K562 (cell line): Measurements from ENCODE around the gene GNG3. TPM values are rescaled to one million over a fixed set of nuclear protein-coding genes. Genes with fewer than 3 reads are reported as not detected.

ENCODE experiments used
- CSDE1 ChIP-seq, 2 experiments: fragments of 450-650 bp; IDR thresholded peaks; 2 replicates each; pipeline ENCODE4 v1.6.1; 2016; ENCODE audit warnings: mild to moderate bottlenecking in 1 of 2
- E2F3 ChIP-seq: fragments of 250-450 bp; sonication (Bioruptor Pico); IDR thresholded peaks from 2 replicates; pipeline ENCODE4 v1.4.0; 2020; ENCODE audit warnings: mild to moderate bottlenecking
- GABPB2 ChIP-seq: fragments of 250-450 bp; sonication (Bioruptor Pico); conservative IDR thresholded peaks from 2 replicates; pipeline ENCODE4 v1.5.1; 2021; ENCODE audit warnings: mild to moderate bottlenecking
- HNRNPH1 ChIP-seq: fragments of 200-400 bp; formaldehyde crosslinking; optimal IDR thresholded peaks from 2 replicates; pipeline ENCODE3; 2017; ENCODE audit warnings: low read depth, mild to moderate bottlenecking, low read length, moderate library complexity
- IFI16 ChIP-seq: fragments of 250-450 bp; sonication (Bioruptor Pico); IDR thresholded peaks from 2 replicates; pipeline ENCODE4 v2.1.2; 2022; ENCODE audit warnings: mild to moderate bottlenecking, inconsistent platforms
- MBD2 ChIP-seq: sonication (generic); IDR thresholded peaks from 2 replicates; pipeline ENCODE4 v1.6.1; 2016; ENCODE audit warnings: low read depth, borderline replicate concordance
- MEIS2 ChIP-seq: fragments of 450-650 bp; IDR thresholded peaks from 2 replicates; pipeline ENCODE4 v1.6.1; 2014; ENCODE audit warnings: mild to moderate bottlenecking; ENCODE audit not compliant: partially characterized antibody
- MYC ChIP-seq, 2 experiments: fragments of 250-450 bp in 1 of 2; sonication (Bioruptor Pico) in 1 of 2; IDR thresholded peaks; 2 replicates each; pipeline versions ENCODE4 v1.5.1 to v1.6.1; 2012 to 2021; ENCODE audit warnings: low read depth in 2 of 2, borderline replicate concordance in 1 of 2, improper control_type of control experiment in 1 of 2, low read length in 1 of 2, mild to moderate bottlenecking in 1 of 2, moderate library complexity in 1 of 2
- SMAD2 ChIP-seq: fragments of 150-350 bp; IDR thresholded peaks from 2 replicates; pipeline ENCODE4 v1.6.1; 2014; ENCODE audit warnings: low read depth, mild to moderate bottlenecking, low read length
- XRCC4 ChIP-seq: IDR thresholded peaks from one replicate; pipeline ENCODE4 v1.6.1; 2011; ENCODE audit not compliant: insufficient read depth, insufficient read length; ENCODE audit errors: extremely low read depth
- ZNF586 ChIP-seq: fragments of 450-650 bp; formaldehyde crosslinking; conservative IDR thresholded peaks from 2 replicates; pipeline ENCODE4 v1.4.0; 2020; ENCODE audit warnings: mild to moderate bottlenecking, moderate library complexity
- polyA plus RNA-seq, 8 experiments: library from polyadenylated mRNA; depleted of rRNA in 4 of 8; stranded (reverse) in 5 of 8; unstranded in 3 of 8; fragments of >200 nt; fragmentation: Nextera tagmentation in 2 of 8; fragmentation: Illumina TruSeq in 1 of 8; extraction: Ambion mirVana in 2 of 8; extraction: Trizol in 1 of 8; gene quantifications; 2 replicates each; pipeline versions ENCODE4 v1.2.1 to v1.2.3, GENCODE V29; 2011 to 2014; ENCODE audit warnings: inconsistent platforms in 1 of 8, missing spikeins in 1 of 8
- total RNA-seq, 7 experiments: library from RNA; depleted of rRNA in 6 of 7; stranded (reverse); fragments of >200 nt in 6 of 7; fragmentation: Illumina TruSeq in 2 of 7; extraction: Trizol in 2 of 7; gene quantifications; 2 replicates each; pipeline versions ENCODE4 v1.2.1 to v1.2.3, GENCODE V29; 2011 to 2021; ENCODE audit warnings: low replicate concordance in 1 of 7
- TF ChIP-seq, protein P1 (sequence below): fragments of 200-800 bp; sonication (Bioruptor generic); IDR thresholded peaks from 2 replicates; pipeline ENCODE4 v1.6.1; 2016; ENCODE audit warnings: missing genetic modification characterization, missing compliant biosample characterization
- TF ChIP-seq, protein P2 (sequence below), 2 experiments: fragments of 450-650 bp in 1 of 2; sonication (generic) in 1 of 2; formaldehyde crosslinking; conservative IDR thresholded peaks; 2 replicates each; pipeline versions ENCODE4 v1.4.0 to v1.8.1; 2020 to 2022; ENCODE audit warnings: mild to moderate bottlenecking in 1 of 2, missing genetic modification reagents in 1 of 2
- TF ChIP-seq, protein P3 (sequence below): fragments of 250-450 bp; sonication (Bioruptor Pico); IDR thresholded peaks from 2 replicates; pipeline ENCODE4 v1.5.1; 2021; ENCODE audit warnings: mild to moderate bottlenecking

The GNG3 gene
- total and polyA plus RNA-seq, 9 of the 15 experiments (the other 6 are each of a cell fraction or from before 2014, with no cell fraction given) = 0.07 TPM; not detected in 8

DNA sequence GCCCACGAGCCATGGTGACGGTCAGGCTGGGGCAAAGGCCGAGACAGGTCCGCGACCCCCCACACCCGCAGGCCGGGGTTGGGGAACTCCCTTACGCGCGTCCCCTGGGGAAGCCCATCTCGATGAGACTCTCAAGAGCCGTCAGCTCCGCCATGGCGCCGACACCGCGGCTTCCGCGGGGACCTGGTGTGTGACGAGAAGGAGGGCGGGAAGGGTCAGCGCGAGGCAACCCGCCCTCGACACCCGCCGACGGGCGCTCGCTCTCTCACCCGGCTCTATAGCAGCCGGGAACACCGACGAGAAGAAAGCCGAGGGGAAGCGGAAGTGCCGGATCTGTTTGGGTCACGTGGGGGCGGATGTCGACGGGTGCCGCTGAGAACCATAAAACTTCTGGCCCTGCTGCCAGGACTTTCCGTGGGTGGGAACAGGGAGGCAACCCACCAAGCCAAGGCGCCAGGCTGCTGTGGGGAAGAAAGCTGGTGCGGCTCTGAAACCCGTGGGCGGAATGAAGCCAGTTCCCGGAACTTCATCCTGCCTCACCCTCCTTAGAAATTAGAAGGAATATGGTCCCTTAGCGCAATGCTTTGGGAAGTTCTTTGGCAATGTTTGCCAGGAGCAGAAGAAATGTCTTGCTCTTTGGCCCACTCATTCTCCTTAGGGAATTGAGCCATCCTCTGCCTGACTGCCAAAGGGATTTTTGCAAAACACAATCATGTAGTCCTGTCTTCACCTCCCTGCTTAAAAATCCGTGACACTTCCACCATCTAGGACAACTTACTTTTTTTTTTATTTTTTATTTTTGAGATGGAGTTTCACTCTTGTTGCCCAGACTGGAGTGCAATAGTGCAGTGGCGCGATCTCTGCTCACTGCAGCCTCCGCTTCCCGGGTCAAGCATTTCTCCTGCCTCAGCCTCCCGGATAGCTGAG, 28.4 kb upstream of the GNG3 start, which contains the start of gene UBXN1 (continued):
- TF ChIP-seq, protein P1, sequence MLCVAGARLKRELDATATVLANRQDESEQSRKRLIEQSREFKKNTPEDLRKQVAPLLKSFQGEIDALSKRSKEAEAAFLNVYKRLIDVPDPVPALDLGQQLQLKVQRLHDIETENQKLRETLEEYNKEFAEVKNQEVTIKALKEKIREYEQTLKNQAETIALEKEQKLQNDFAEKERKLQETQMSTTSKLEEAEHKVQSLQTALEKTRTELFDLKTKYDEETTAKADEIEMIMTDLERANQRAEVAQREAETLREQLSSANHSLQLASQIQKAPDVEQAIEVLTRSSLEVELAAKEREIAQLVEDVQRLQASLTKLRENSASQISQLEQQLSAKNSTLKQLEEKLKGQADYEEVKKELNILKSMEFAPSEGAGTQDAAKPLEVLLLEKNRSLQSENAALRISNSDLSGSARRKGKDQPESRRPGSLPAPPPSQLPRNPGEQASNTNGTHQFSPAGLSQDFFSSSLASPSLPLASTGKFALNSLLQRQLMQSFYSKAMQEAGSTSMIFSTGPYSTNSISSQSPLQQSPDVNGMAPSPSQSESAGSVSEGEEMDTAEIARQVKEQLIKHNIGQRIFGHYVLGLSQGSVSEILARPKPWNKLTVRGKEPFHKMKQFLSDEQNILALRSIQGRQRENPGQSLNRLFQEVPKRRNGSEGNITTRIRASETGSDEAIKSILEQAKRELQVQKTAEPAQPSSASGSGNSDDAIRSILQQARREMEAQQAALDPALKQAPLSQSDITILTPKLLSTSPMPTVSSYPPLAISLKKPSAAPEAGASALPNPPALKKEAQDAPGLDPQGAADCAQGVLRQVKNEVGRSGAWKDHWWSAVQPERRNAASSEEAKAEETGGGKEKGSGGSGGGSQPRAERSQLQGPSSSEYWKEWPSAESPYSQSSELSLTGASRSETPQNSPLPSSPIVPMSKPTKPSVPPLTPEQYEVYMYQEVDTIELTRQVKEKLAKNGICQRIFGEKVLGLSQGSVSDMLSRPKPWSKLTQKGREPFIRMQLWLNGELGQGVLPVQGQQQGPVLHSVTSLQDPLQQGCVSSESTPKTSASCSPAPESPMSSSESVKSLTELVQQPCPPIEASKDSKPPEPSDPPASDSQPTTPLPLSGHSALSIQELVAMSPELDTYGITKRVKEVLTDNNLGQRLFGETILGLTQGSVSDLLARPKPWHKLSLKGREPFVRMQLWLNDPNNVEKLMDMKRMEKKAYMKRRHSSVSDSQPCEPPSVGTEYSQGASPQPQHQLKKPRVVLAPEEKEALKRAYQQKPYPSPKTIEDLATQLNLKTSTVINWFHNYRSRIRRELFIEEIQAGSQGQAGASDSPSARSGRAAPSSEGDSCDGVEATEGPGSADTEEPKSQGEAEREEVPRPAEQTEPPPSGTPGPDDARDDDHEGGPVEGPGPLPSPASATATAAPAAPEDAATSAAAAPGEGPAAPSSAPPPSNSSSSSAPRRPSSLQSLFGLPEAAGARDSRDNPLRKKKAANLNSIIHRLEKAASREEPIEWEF (CRISPR knock-in tag) = no peak
- TF ChIP-seq ZNF586 (CRISPR knock-in tag) (no peak), MYC (IDR thresholded peaks at IDR 0.05; ENCODE audit: low read depth, low read length) (peak; percentile 79), MYC (CRISPR knock-in tag; IDR thresholded peaks at IDR 0.05; ENCODE audit: borderline replicate concordance, low read depth) (0 out of 2 replicates have a peak, but pooled peaks have one; percentile 26), CSDE1 (IDR thresholded peaks at IDR 0.05) (0 out of 4 replicates have a peak, but pooled peaks of 1 of the 2 experiments have one; percentile 11), XRCC4 (no peak), GABPB2 (CRISPR knock-in tag) (no peak), E2F3 (no peak), MEIS2 (no peak), IFI16 (CRISPR knock-in tag) (no peak), HNRNPH1 (no peak), MBD2 (peak; percentile 74), SMAD2 (no peak)
- TF ChIP-seq, protein P2, sequence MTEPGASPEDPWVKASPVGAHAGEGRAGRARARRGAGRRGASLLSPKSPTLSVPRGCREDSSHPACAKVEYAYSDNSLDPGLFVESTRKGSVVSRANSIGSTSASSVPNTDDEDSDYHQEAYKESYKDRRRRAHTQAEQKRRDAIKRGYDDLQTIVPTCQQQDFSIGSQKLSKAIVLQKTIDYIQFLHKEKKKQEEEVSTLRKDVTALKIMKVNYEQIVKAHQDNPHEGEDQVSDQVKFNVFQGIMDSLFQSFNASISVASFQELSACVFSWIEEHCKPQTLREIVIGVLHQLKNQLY (CRISPR knock-in tag; conservative IDR thresholded peaks at IDR 0.05) = no peak
- TF ChIP-seq, protein P3, sequence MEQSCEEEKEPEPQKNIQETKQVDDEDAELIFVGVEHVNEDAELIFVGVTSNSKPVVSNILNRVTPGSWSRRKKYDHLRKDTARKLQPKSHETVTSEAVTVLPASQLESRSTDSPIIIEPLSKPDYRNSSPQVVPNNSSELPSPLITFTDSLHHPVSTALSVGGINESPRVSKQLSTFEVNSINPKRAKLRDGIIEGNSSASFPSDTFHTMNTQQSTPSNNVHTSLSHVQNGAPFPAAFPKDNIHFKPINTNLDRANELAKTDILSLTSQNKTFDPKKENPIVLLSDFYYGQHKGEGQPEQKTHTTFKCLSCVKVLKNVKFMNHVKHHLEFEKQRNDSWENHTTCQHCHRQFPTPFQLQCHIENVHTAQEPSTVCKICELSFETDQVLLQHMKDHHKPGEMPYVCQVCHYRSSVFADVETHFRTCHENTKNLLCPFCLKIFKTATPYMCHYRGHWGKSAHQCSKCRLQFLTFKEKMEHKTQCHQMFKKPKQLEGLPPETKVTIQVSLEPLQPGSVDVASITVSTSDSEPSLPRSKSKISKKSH (CRISPR knock-in tag) = no peak
